ENCODE results near the gene ZBTB5. TPM values are rescaled to one million over a fixed set of nuclear protein-coding genes. Genes with fewer than 3 reads are reported as not detected.
A peak's percentile ranks its signal among the peaks of the same experiment; 100 is the strongest.
"Not testable (repeated sequence)": the region's sequence is repeated elsewhere in the genome, so short reads cannot be mapped to it uniquely, and the experiment has no call there.

ZBTB5 gene
- polyA plus RNA-seq, 1 donor from 2014 or later = 1.1 TPM

DNA sequence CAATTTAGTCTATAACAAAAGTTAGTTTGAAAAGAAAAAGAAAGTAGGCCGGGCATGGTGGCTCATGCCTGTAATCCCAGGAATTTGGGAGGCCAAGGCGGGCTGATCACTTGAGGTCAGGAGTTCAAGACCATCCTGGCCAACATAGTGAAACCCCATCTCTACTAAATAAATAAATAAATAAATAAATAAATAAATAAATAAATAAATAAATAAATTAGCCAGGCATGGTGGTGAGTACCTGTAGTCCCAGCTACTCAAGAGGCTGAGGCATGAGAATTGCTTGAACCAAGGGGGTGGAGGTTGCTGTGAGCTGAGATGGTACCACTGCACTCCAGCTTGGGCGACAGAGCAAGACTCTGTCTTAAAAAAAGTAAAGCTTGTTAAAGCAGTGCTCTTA, 67.3 kb downstream of the ZBTB5 start:
- H3K36me3 Mint-ChIP-seq, H3K9me3 Mint-ChIP-seq, H3K4me3 Mint-ChIP-seq, H3K27me3 Mint-ChIP-seq, H3K27ac Mint-ChIP-seq: not testable (repeated sequence)
- peaks cover 20 to 25% (median 24%) of the 10 kb centered on the region in 3 donors for H3K4me1 Mint-ChIP-seq

- Mint-ChIP-seq H3K4me3 (peak overlapping the region in 2 of 4 donors; percentile 55 to 60), H3K36me3 (no peaks in the 10 kb centered on the region), H3K27ac (peak overlapping the region in 1 of 3 donors; percentile 92), H3K9me3 (no peaks in the 10 kb centered on the region), H3K27me3 (no peaks in the 10 kb centered on the region), H3K4me1 (peaks cover 18 to 25% (median 22%) of the 10 kb centered on the region in 3 donors)
Observed at GRCh38 chr9:37395663-37396062, 69.6 kb downstream of the ZBTB5 start.

GRCh38 chr9:37395229-37395628, 70.0 kb downstream of the ZBTB5 start:
- peaks cover 22 to 29% (median 25%) of the 10 kb centered on the region in 3 donors for H3K4me1 Mint-ChIP-seq
- peak overlapping the region in 1 of 4 donors; percentile 60 for H3K4me3 Mint-ChIP-seq
- H3K27me3 Mint-ChIP-seq = no peaks in the 10 kb centered on the region
- no peaks in the 10 kb centered on the region for H3K9me3 Mint-ChIP-seq
- peak overlapping the region in 1 of 3 donors; percentile 92 for H3K27ac Mint-ChIP-seq
- no peaks in the 10 kb centered on the region for H3K36me3 Mint-ChIP-seq

- H3K36me3 Mint-ChIP-seq = no peaks in the 10 kb centered on the region
- H3K9me3 Mint-ChIP-seq = no peaks in the 10 kb centered on the region
- H3K27ac Mint-ChIP-seq = peak overlapping the region in 1 of 3 donors; percentile 43
- no peaks in the 10 kb centered on the region for H3K27me3 Mint-ChIP-seq
- no peak overlapping the region for H3K4me3 Mint-ChIP-seq
- H3K4me1 Mint-ChIP-seq = peaks cover 17 to 22% (median 18%) of the 10 kb centered on the region in 3 donors
Observed at GRCh38 chr9:37392272-37392671, 73.0 kb downstream of the ZBTB5 start.

- Mint-ChIP-seq H3K4me1 (peaks cover 22 to 29% (median 26%) of the 10 kb centered on the region in 3 donors), H3K27ac (peak overlapping the region; percentile 14 to 53 (median 29)), H3K27me3 (no peaks in the 10 kb centered on the region), H3K4me3 (peak overlapping the region in 2 of 4 donors; percentile 49 to 79), H3K36me3 (no peaks in the 10 kb centered on the region), H3K9me3 (no peaks in the 10 kb centered on the region)
Observed at GRCh38 chr9:37390759-37391158, 74.5 kb downstream of the ZBTB5 start.

Other genes starting within 250 kb of the ZBTB5 start
- 84.6 TPM for gene GRHPR, start 42.8 kb downstream of the ZBTB5 start, polyA plus RNA-seq
- 13.7 TPM for gene POLR1E, start 20.5 kb upstream of the ZBTB5 start, polyA plus RNA-seq
- 15.1 TPM for gene FBXO10, start 110.9 kb upstream of the ZBTB5 start, polyA plus RNA-seq
- 166 TPM for gene TOMM5, start 127.1 kb upstream of the ZBTB5 start, polyA plus RNA-seq
- not detected for gene FRMPD1, start 185.5 kb upstream of the ZBTB5 start, polyA plus RNA-seq

Measured in IgD-negative memory B cell (primary cell).